Transverse colon (tissue), 4 donors: ENCODE measurements around the gene C2orf42. TPM values are rescaled to one million over a fixed set of nuclear protein-coding genes. Genes with fewer than 3 reads are reported as not detected.
A peak's percentile ranks its signal among the peaks of the same experiment; 100 is the strongest.

Experiments used
- DNase-seq: peaks from one replicate; pipeline ENCODE4 v3.0.0-alpha.2; 2019
- H3K27ac ChIP-seq, 4 donors: fragments of 200-600 bp; sonication (generic); 2 replicates each; pipeline ENCODE4 v1.5.1; 2016 to 2018; ENCODE audit warnings: inconsistent platforms in 4 of 4
- H3K27me3 ChIP-seq: fragments of 200-600 bp; sonication (generic); 2 replicates; pipeline ENCODE4 v1.5.1; 2017; ENCODE audit warnings: inconsistent platforms
- H3K36me3 ChIP-seq, 4 donors: fragments of 200-600 bp; sonication (generic); 2 replicates each; pipeline ENCODE4 v1.5.1; 2017 to 2019; ENCODE audit warnings: inconsistent platforms in 4 of 4
- H3K4me1 ChIP-seq, 4 donors: fragments of 200-600 bp; sonication (generic); 2 replicates each; pipeline ENCODE4 v1.5.1; 2017 to 2020; ENCODE audit warnings: inconsistent platforms in 4 of 4
- H3K4me3 ChIP-seq, 4 donors: fragments of 200-600 bp; sonication (generic); 1 replicate in 1 of 4; 2 replicates in 3 of 4; pipeline versions ENCODE4 v1.5.1 to v1.6.1; 2017 to 2019; ENCODE audit warnings: inconsistent platforms in 4 of 4
- H3K9me3 ChIP-seq, 2 donors: fragments of 200-600 bp; sonication (generic); 2 replicates each; pipeline ENCODE4 v1.5.1; 2017 to 2019; ENCODE audit warnings: inconsistent platforms in 2 of 2
- EP300 ChIP-seq: sonication (generic); formaldehyde crosslinking; IDR thresholded peaks from one replicate; pipeline ENCODE4 v1.6.1; 2017; ENCODE audit warnings: antibody characterized with exemption, low read depth
- POLR2A ChIP-seq: fragments of 450-650 bp; IDR thresholded peaks from one replicate; pipeline ENCODE4 v1.6.1; 2016; ENCODE audit warnings: antibody characterized with exemption, mild to moderate bottlenecking, moderate library complexity
- POLR2AphosphoS5 ChIP-seq, 3 donors: sonication (generic); formaldehyde crosslinking; IDR thresholded peaks; one replicate each; pipeline ENCODE4 v1.6.1; 2016; ENCODE audit warnings: antibody characterized with exemption in 3 of 3
- WGBS, 2 donors: methylation state at CpG; one replicate each; pipeline ENCODE4 v1.1.5; 2018; ENCODE audit warnings: low coverage in 1 of 2; 5-methylcytosine and 5-hydroxymethylcytosine counted together
- in situ Hi-C, 4 donors: fragments of 200-750 bp; cut with MboI; loops; one replicate each; pipeline versions ENCODE4 v1.15.0 to v1.15.1; 2017; ENCODE audit warnings: low sequenced_read_pairs in 3 of 4, low pct_ligation_motif_present in 1 of 4, low pct_unique_long_range_greater_than_20kb in 1 of 4
- intact Hi-C: fragments of 100-400 bp; cut with DNase I; formaldehyde crosslinking; loops from one replicate; pipeline ENCODE4 v1.15.1; 2023; ENCODE audit warnings: low total_unique reads
- total RNA-seq, 4 donors: library from RNA; depleted of rRNA; stranded (reverse); fragments of >200 nt; gene quantifications; one replicate each; pipeline ENCODE4 v1.1.0, GENCODE V29; 2016
- TF ChIP-seq, protein P1 (sequence below), 5 experiments: fragments of 200-600 bp in 3 of 5; fragments of 450-650 bp in 2 of 5; sonication (generic) in 3 of 5; IDR thresholded peaks; 1 replicate in 2 of 5; 2 replicates in 3 of 5; pipeline ENCODE4 v1.5.1; 2016 to 2017; ENCODE audit warnings: antibody characterized with exemption in 5 of 5, inconsistent platforms in 3 of 5, mild to moderate bottlenecking in 2 of 5, moderate library complexity in 1 of 5

Gene C2orf42
- total RNA-seq, 4 donors from 2014 or later, result 2.2 to 14.0 (median 11.1) TPM

DNA sequence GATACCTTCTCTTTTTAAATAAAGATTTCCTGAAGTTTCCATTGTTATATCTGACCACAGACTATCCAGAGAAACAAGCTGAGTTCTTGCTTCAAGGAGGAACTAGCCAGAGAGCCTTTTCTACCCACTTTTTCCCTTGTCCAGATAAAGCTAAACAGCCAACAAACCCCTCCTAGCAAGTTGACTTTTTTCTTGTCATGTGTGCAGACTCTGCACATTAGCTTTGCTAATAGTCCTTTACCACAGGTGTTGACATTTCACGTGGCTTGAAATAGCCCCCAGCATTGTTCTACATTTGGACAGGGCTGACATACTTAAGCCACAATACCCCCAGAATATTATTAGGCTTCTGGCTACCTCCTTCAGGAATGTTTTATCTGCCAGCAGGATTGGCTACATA is 62.8 kb downstream of the C2orf42 start:
- in situ Hi-C loops (no loop called here), intact Hi-C loops (no loop called here)
- no peak for DNase-seq
- Histone ChIP-seq H3K9me3 (no peaks in the 10 kb centered on the region), H3K27me3 (no peaks in the 10 kb centered on the region), H3K27ac (no peak overlapping the region), H3K4me1 (peaks cover 6 to 54% (median 33%) of the 10 kb centered on the region in 4 donors), H3K4me3 (no peak overlapping the region), H3K36me3 (no peaks in the 10 kb centered on the region)
- 65% methylated on average over 1 of the region's 1 CpG; no CpG with 5 or more reads in 1 of the 2 donors for WGBS, 2 donors
- no peak for TF ChIP-seq EP300
- no peak for TF ChIP-seq POLR2A
- TF ChIP-seq, protein P1, sequence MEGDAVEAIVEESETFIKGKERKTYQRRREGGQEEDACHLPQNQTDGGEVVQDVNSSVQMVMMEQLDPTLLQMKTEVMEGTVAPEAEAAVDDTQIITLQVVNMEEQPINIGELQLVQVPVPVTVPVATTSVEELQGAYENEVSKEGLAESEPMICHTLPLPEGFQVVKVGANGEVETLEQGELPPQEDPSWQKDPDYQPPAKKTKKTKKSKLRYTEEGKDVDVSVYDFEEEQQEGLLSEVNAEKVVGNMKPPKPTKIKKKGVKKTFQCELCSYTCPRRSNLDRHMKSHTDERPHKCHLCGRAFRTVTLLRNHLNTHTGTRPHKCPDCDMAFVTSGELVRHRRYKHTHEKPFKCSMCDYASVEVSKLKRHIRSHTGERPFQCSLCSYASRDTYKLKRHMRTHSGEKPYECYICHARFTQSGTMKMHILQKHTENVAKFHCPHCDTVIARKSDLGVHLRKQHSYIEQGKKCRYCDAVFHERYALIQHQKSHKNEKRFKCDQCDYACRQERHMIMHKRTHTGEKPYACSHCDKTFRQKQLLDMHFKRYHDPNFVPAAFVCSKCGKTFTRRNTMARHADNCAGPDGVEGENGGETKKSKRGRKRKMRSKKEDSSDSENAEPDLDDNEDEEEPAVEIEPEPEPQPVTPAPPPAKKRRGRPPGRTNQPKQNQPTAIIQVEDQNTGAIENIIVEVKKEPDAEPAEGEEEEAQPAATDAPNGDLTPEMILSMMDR (IDR thresholded peaks at IDR 0.05), result no peak
- no peak for TF ChIP-seq POLR2AphosphoS5 (IDR thresholded peaks at IDR 0.05)

DNA sequence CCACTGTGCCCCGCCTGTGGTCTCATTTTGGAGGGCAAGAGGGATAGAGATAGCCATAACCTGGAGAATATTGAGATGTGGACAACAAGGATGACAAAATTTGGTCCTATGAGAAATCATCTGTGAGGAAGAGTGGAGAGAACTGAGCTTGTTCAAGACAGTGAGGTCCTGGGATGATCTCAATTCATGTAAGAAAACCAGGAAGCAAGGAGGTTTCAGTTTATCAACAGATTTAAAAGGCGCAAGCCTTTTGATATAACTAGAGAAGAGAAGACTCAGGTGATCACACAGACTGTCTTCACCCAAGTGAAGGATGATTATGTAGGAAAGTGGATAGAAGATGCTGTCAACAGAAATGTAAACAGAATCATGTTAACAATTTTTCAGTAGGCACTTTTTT is 64.4 kb downstream of the C2orf42 start:
- Histone ChIP-seq H3K9me3 (no peaks in the 10 kb centered on the region), H3K4me3 (no peak overlapping the region), H3K27ac (peak overlapping the region in 2 of 4 donors; percentile 98 to 99), H3K36me3 (no peaks in the 10 kb centered on the region), H3K4me1 (peaks cover under 1 to 41% (median 22%) of the 10 kb centered on the region in 4 donors), H3K27me3 (no peaks in the 10 kb centered on the region)
- no peak for TF ChIP-seq POLR2A
- TF ChIP-seq, protein P1 (IDR thresholded peaks at IDR 0.05), result no peak
- no peak for TF ChIP-seq EP300
- no peak for TF ChIP-seq POLR2AphosphoS5 (IDR thresholded peaks at IDR 0.05)
- WGBS, 2 donors, result 88 to 100% methylated on average over 1 to 2 of the region's 2 CpGs
- in situ Hi-C loops, result no loop called here
- intact Hi-C loops, result no loop called here
- DNase-seq, result no peak

DNA sequence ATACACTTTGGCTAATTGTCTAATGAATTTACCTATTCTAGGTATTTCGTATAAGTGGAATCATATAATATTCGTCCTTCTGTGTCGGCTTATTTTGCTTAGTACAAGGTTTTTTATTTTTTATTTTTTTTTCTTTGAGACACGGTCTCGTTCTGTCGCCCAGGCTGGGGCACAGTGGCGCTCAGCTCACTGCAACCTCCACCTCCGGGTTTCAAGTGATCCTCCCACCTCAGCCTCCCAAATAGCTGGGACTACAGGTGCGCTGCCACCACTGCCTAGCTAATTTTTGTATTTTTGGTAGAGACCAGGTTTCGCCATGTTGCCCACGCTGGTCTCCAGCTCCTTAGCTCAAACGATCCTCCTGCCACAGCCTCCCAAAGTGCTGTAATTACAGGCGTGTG is 65.3 kb downstream of the C2orf42 start:
- WGBS, 2 donors, result 68 to 70% methylated on average over 11 to 13 of the region's 13 CpGs
- in situ Hi-C loops (no loop called here), intact Hi-C loops (no loop called here)
- Histone ChIP-seq H3K4me3 (peak overlapping the region in 3 of 4 donors; percentile 53 to 66 (median 64)), H3K27me3 (no peaks in the 10 kb centered on the region), H3K9me3 (no peaks in the 10 kb centered on the region), H3K27ac (peak overlapping the region; percentile 94 to 99 (median 96)), H3K36me3 (no peaks in the 10 kb centered on the region), H3K4me1 (peaks cover 0 to 32% (median 21%) of the 10 kb centered on the region in 4 donors)
- no peak for DNase-seq
- TF ChIP-seq, protein P1 (IDR thresholded peaks at IDR 0.05), result no peak
- TF ChIP-seq EP300 (no peak), POLR2AphosphoS5 (IDR thresholded peaks at IDR 0.05) (no peak), POLR2A (no peak)

DNA sequence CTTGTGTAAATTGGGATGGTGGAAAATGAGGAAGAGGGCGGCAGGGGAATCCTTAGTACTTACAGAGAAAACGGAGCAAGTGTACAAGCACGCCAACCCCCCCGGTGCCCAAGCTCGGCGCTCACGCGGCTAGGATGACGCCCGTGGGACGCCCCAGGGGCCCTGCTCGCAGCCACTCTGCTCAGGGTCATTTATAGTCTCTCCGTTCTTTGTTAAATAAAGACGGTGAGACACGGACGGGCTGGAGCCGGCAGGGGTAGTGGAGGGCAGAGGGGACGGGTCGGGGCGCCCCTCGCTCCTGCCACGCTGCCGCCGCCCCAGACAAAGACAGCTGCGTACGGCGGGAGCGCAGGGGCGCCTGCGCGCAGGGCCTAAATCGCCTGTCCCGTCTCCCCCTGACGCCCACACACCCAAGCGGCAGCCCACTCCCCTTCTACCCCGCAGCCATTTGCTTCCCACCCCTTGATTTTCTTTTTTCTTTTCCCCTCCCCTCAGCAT is 65.8 kb downstream of the C2orf42 start:
- in situ Hi-C loops (no loop called here), intact Hi-C loops (no loop called here)
- peak overlapping the region; percentile 23 to 66 (median 58) for H3K4me3 ChIP-seq
- no peaks in the 10 kb centered on the region for H3K36me3 ChIP-seq
- H3K4me1 ChIP-seq, result peaks cover 0 to 32% (median 21%) of the 10 kb centered on the region in 4 donors
- no peaks in the 10 kb centered on the region for H3K27me3 ChIP-seq
- peak overlapping the region; percentile 94 to 99 (median 96) for H3K27ac ChIP-seq
- peak; percentile 68 for DNase-seq
- no peaks in the 10 kb centered on the region for H3K9me3 ChIP-seq
- TF ChIP-seq, protein P1 (IDR thresholded peaks at IDR 0.05), result peak in 1 of 5 experiments; percentile 13
- no peak for TF ChIP-seq EP300
- peak in 2 of 3 donors; percentile 31 to 39 for TF ChIP-seq POLR2AphosphoS5 (IDR thresholded peaks at IDR 0.05)
- WGBS, 2 donors, result 0 to 1% methylated on average over 7 to 36 of the region's 36 CpGs
